IMR-90 (cell line): ENCODE data around the gene GTF3C1. TPM values are rescaled to one million over a fixed set of nuclear protein-coding genes. Genes with fewer than 3 reads are reported as not detected.

ENCODE experiments used
- ATAC-seq: fragments of 200-7000 bp; cut with Tn5 transposase; 2 replicates; pipeline ENCODE4 v1.9.1; 2020; ENCODE audit warnings: low read depth, mild to moderate bottlenecking, moderate library complexity
- BruUV-seq: library from RNA; stranded (reverse); fragments of 400-500 nt; replicated peaks from 2 replicates; lab custom pipeline; 2021; lab: Mats Ljungman, UMichigan
- CTCF ChIA-PET: fragments of 300-600 bp; formaldehyde crosslinking; extraction: SDS; loops from one replicate; lab custom pipeline; 2021; ENCODE audit warnings: antibody characterized with exemption; lab: Yijun Ruan, JAX
- POLR2A ChIA-PET: fragments of 300-600 bp; sonication (Branson Sonifier 250); formaldehyde crosslinking; loops from one replicate; lab custom pipeline; 2022; ENCODE audit warnings: antibody characterized with exemption; ENCODE audit not compliant: unreplicated experiment; lab: Charles Lee
- DNase-seq: peaks from one replicate; pipeline ENCODE4 v3.0.0; 2013
- H2AFZ ChIP-seq: replicated peaks from 2 replicates; pipeline ENCODE3; 2013; ENCODE audit warnings: low read length, mild to moderate bottlenecking; ENCODE audit not compliant: poor library complexity
- H2AK5ac ChIP-seq: 2 replicates; pipeline ENCODE4 v1.6.1; 2013; ENCODE audit warnings: low read depth, low read length, inconsistent platforms
- H2AK9ac ChIP-seq: replicated peaks from 2 replicates; pipeline ENCODE3; 2013; ENCODE audit warnings: mild to moderate bottlenecking, low read depth, low read length, moderate library complexity; ENCODE audit not compliant: poor library complexity
- H2BK120ac ChIP-seq: 2 replicates; pipeline ENCODE4 v1.6.1; 2013; ENCODE audit warnings: low read depth, low read length, inconsistent platforms
- H2BK15ac ChIP-seq: 3 replicates; pipeline ENCODE4 v1.6.1; 2013; ENCODE audit warnings: low read depth, low read length, inconsistent platforms
- H2BK20ac ChIP-seq: 2 replicates; pipeline ENCODE4 v1.6.1; 2013; ENCODE audit warnings: low read depth, mild to moderate bottlenecking, inconsistent platforms, low read length, moderate library complexity
- H2BK5ac ChIP-seq: 2 replicates; pipeline ENCODE4 v1.6.1; 2013; ENCODE audit warnings: mild to moderate bottlenecking, low read depth, low read length, inconsistent platforms; ENCODE audit not compliant: poor library complexity, severe bottlenecking
- H3K14ac ChIP-seq: replicated peaks from 2 replicates; pipeline ENCODE4 v1.6.1; 2013; ENCODE audit warnings: low read depth, low read length, inconsistent platforms
- H3K18ac ChIP-seq: 2 replicates; pipeline ENCODE4 v1.6.1; 2013; ENCODE audit warnings: low read depth, low read length, control low read depth
- H3K23ac ChIP-seq: 2 replicates; pipeline ENCODE4 v1.6.1; 2013; ENCODE audit warnings: low read depth, low read length, inconsistent platforms
- H3K27ac ChIP-seq: 2 replicates; pipeline ENCODE4 v1.5.1; 2013; ENCODE audit warnings: mild to moderate bottlenecking, control low read depth, low read length; ENCODE audit not compliant: insufficient read depth
- H3K27me3 ChIP-seq: 2 replicates; pipeline ENCODE4 v1.6.1; 2013; ENCODE audit warnings: low read length; ENCODE audit not compliant: control insufficient read depth, insufficient read depth
- H3K36me3 ChIP-seq: 2 replicates; pipeline ENCODE4 v1.6.1; 2013; ENCODE audit warnings: low read length, mixed read lengths; ENCODE audit not compliant: control insufficient read depth, insufficient read depth
- H3K4ac ChIP-seq: 2 replicates; pipeline ENCODE4 v1.6.1; 2013; ENCODE audit warnings: low read depth, low read length, inconsistent platforms
- H3K4me1 ChIP-seq: 2 replicates; pipeline ENCODE4 v1.6.1; 2013; ENCODE audit warnings: low read length, mixed read lengths; ENCODE audit not compliant: control insufficient read depth, insufficient read depth
- H3K4me2 ChIP-seq: 2 replicates; pipeline ENCODE4 v1.6.1; 2013; ENCODE audit warnings: low read depth, mild to moderate bottlenecking, control low read depth, low read length, moderate library complexity
- H3K4me3 ChIP-seq: 2 replicates; pipeline ENCODE4 v1.5.1; 2013; ENCODE audit warnings: low read depth, mild to moderate bottlenecking, control low read depth, low read length, moderate library complexity; ENCODE audit not compliant: insufficient read depth
- H3K56ac ChIP-seq: 2 replicates; pipeline ENCODE4 v1.6.1; 2013; ENCODE audit warnings: low read length, inconsistent platforms; ENCODE audit not compliant: insufficient read depth; ENCODE audit errors: extremely low read depth
- H3K79me1 ChIP-seq, 2 experiments: 2 replicates each; pipeline ENCODE4 v1.6.1; 2013; ENCODE audit warnings: low read length in 2 of 2, inconsistent platforms in 1 of 2, low read depth in 1 of 2
- H3K9ac ChIP-seq: 2 replicates; pipeline ENCODE4 v1.6.1; 2013; ENCODE audit warnings: low read depth, low read length, control low read depth
- H3K9me1 ChIP-seq: 2 replicates; pipeline ENCODE4 v1.6.1; 2013; ENCODE audit warnings: low read length, inconsistent platforms; ENCODE audit not compliant: insufficient read depth
- H3K9me3 ChIP-seq: 2 replicates; pipeline ENCODE4 v1.6.1; 2013; ENCODE audit warnings: low read length; ENCODE audit not compliant: control insufficient read depth, insufficient read depth
- H4K20me1 ChIP-seq: 2 replicates; pipeline ENCODE4 v1.6.1; 2013; ENCODE audit warnings: low read length, inconsistent platforms; ENCODE audit not compliant: insufficient read depth
- H4K5ac ChIP-seq: 2 replicates; pipeline ENCODE4 v1.6.1; 2013; ENCODE audit warnings: mild to moderate bottlenecking, low read depth, low read length, control low read depth
- H4K8ac ChIP-seq, 2 experiments: 2 replicates each; pipeline ENCODE4 v1.6.1; 2013; ENCODE audit warnings: low read depth in 2 of 2, low read length in 2 of 2, control low read depth in 1 of 2, inconsistent platforms in 1 of 2
- H4K91ac ChIP-seq: 2 replicates; pipeline ENCODE4 v1.6.1; 2013; ENCODE audit warnings: low read depth, low read length, inconsistent platforms; ENCODE audit not compliant: insufficient read depth
- BHLHE40 ChIP-seq: fragments of 150-350 bp; IDR thresholded peaks from 2 replicates; pipeline ENCODE4 v1.6.1; 2016; ENCODE audit warnings: mild to moderate bottlenecking, low read depth, low read length
- CEBPB ChIP-seq: IDR thresholded peaks from 2 replicates; pipeline ENCODE4 v1.6.1; 2012; ENCODE audit warnings: low read depth, low read length, improper control_type of control experiment
- CHD1 ChIP-seq: IDR thresholded peaks from 2 replicates; pipeline ENCODE4 v1.6.1; 2012; ENCODE audit warnings: low read depth, low read length, improper control_type of control experiment
- ELK1 ChIP-seq: fragments of 150-350 bp; IDR thresholded peaks from 2 replicates; pipeline ENCODE4 v1.6.1; 2016; ENCODE audit warnings: low read depth, mild to moderate bottlenecking, low read length, moderate library complexity, borderline replicate concordance
- FOS ChIP-seq: fragments of 150-350 bp; IDR thresholded peaks from 2 replicates; pipeline ENCODE4 v1.6.1; 2016; ENCODE audit warnings: low read depth, low read length
- MAFK ChIP-seq: IDR thresholded peaks from 2 replicates; pipeline ENCODE4 v1.6.1; 2012; ENCODE audit warnings: low read depth, low read length, improper control_type of control experiment
- MAZ ChIP-seq: IDR thresholded peaks from 2 replicates; pipeline ENCODE4 v1.6.1; 2012; ENCODE audit warnings: low read depth, mild to moderate bottlenecking, low read length, improper control_type of control experiment, moderate library complexity, borderline replicate concordance
- MXI1 ChIP-seq: IDR thresholded peaks from 2 replicates; pipeline ENCODE4 v1.6.1; 2012; ENCODE audit warnings: low read depth, mild to moderate bottlenecking, low read length, moderate library complexity, borderline replicate concordance
- NFE2L2 ChIP-seq: fragments of 150-350 bp; IDR thresholded peaks from 2 replicates; pipeline ENCODE4 v1.6.1; 2016; ENCODE audit warnings: low read depth, mild to moderate bottlenecking, low read length
- POLR2A ChIP-seq: IDR thresholded peaks from 2 replicates; pipeline ENCODE4 v1.6.1; 2012; ENCODE audit warnings: mild to moderate bottlenecking, low read depth, low read length
- WGBS, 2 experiments: methylation state at CpG; one replicate each; pipeline versions ENCODE4 v1.1.5 to v1.1.7; 2013; ENCODE audit warnings: missing lambda C conversion rate in 2 of 2; ENCODE audit not compliant: insufficient read length in 1 of 2; ENCODE audit errors: extremely low coverage in 2 of 2; 5-methylcytosine and 5-hydroxymethylcytosine counted together
- dilution Hi-C: fragments of 300-500 bp; cut with HindIII; formaldehyde crosslinking; loops from one replicate; pipeline ENCODE4 v1.14.3; 2018; ENCODE audit warnings: low sequenced_read_pairs; ENCODE audit not compliant: unreplicated experiment
- in situ Hi-C: fragments of 300-500 bp; cut with MboI; formaldehyde crosslinking; loops from 3 replicates; pipeline ENCODE4 v1.14.3; 2019; ENCODE audit warnings: low sequenced_read_pairs, inconsistent platforms, mixed read lengths
- intact Hi-C: fragments of 100-400 bp; cut with micrococcal nuclease; formaldehyde crosslinking; loops from 2 replicates; pipeline ENCODE4 v1.10.0; 2022
- polyA plus RNA-seq, 3 experiments: library from polyadenylated mRNA; depleted of rRNA; stranded (reverse); fragments of >200 nt; gene quantifications; 2 replicates each; pipeline ENCODE4 v1.2.3, GENCODE V29; 2012; ENCODE audit warnings: low replicate concordance in 1 of 3
- total RNA-seq: library from RNA; depleted of rRNA; stranded (reverse); fragments of >200 nt; gene quantifications from 2 replicates; pipeline ENCODE4 v1.2.3, GENCODE V29; 2012
- TF ChIP-seq, protein P1 (sequence below): conservative IDR thresholded peaks from 2 replicates; pipeline ENCODE4 v1.5.1; 2012; ENCODE audit warnings: mild to moderate bottlenecking, low read depth, low read length, improper control_type of control experiment

GTF3C1 gene
- total and polyA plus RNA-seq, 2 of the 4 experiments (the other 2 are of a cell fraction): 50.8 to 68.1 TPM

DNA sequence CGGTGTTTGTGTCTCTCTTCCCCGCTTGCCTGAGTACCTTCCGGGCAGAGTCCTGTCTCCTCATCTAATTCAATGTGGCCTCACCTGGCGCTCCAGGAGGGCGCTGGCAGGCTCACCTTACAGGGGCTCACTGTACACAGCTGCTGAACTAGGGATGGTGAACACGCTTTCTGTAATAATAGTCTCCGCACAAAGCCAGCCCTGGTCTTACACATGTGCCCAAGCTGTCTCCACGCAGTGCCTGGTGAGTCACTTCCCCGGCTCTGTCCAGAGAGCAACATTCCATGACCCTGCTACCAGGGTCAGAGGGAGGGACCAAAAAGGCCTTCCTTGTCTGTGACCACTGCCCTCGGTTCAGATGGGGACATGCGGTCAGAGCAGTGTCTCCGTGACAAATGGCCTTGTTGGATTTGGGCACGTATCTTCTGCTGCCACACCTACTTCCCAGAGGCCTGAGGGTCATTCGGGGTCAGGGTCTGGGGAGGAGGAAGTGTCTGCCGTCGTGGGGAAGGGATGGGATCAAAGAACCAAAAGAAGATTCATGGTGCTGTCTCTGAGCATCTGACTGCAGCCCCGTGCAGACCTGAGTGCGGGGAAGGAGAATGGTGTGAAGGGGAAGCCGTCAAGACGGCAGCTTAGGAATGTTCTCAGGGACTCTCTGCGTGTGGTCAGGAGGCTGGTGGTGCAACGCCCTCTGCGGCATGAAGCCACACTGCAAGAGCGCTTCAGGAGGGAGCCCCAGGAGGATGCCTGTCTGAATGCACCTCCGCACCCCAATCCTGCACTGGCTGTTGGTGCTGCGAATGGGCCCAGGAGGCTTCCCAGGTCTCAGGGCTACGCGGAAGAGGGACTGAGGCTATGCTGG is 78.9 kb downstream of the GTF3C1 start:
- 68% methylated on average over 16 of the region's 28 CpGs; no CpG with 5 or more reads in 1 of the 2 experiments for WGBS, 2 experiments
- peak overlapping the region; percentile 52; the same call in 2 of the 3 replicates for H2BK15ac ChIP-seq
- peak overlapping the region; percentile 28 for H2AFZ ChIP-seq
- no peak overlapping the region for H3K9ac ChIP-seq
- peaks cover 5% of the 10 kb centered on the region for H3K9me3 ChIP-seq
- no peak overlapping the region for H3K4me3 ChIP-seq
- H2AK9ac ChIP-seq: peak overlapping the region; percentile 73
- H3K4me2 ChIP-seq: no peak overlapping the region
- H3K27me3 ChIP-seq: no peaks in the 10 kb centered on the region
- dilution Hi-C loops: no loop called here
- peaks cover 0 to 45% of the 10 kb centered on the region in 2 experiments; a peak in 3 of 4 replicates for H3K79me1 ChIP-seq
- DNase-seq (peak; percentile 74), ATAC-seq (peak; percentile 79)
- BruUV-seq: no TSS peak
- peak overlapping the region; percentile 87; the same call in 1 of the 2 replicates for H3K23ac ChIP-seq
- in situ Hi-C loops: loop anchor here (25.0 kb wide), 1 partner anchor 1633 kb away; no protein-coding TSS in a partner anchor
- ChIA-PET CTCF (no interaction called here), POLR2A (no interaction called here)
- peak overlapping the region; percentile 53 for H3K27ac ChIP-seq
- H4K20me1 ChIP-seq: no peaks in the 10 kb centered on the region
- peak overlapping the region; percentile 56 for H4K91ac ChIP-seq
- peak overlapping the region; percentile 16; the same call in 1 of the 2 replicates for H3K18ac ChIP-seq
- H4K5ac ChIP-seq: peak overlapping the region; percentile 30; the same call in 1 of the 2 replicates
- peaks cover 86% of the 10 kb centered on the region for H3K36me3 ChIP-seq
- TF ChIP-seq, protein P1, sequence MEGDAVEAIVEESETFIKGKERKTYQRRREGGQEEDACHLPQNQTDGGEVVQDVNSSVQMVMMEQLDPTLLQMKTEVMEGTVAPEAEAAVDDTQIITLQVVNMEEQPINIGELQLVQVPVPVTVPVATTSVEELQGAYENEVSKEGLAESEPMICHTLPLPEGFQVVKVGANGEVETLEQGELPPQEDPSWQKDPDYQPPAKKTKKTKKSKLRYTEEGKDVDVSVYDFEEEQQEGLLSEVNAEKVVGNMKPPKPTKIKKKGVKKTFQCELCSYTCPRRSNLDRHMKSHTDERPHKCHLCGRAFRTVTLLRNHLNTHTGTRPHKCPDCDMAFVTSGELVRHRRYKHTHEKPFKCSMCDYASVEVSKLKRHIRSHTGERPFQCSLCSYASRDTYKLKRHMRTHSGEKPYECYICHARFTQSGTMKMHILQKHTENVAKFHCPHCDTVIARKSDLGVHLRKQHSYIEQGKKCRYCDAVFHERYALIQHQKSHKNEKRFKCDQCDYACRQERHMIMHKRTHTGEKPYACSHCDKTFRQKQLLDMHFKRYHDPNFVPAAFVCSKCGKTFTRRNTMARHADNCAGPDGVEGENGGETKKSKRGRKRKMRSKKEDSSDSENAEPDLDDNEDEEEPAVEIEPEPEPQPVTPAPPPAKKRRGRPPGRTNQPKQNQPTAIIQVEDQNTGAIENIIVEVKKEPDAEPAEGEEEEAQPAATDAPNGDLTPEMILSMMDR: no peak
- no peak for TF ChIP-seq MAZ
- TF ChIP-seq POLR2A: no peak
- TF ChIP-seq NFE2L2: no peak
- peak; percentile 5; the same call in 1 of the 2 replicates for TF ChIP-seq BHLHE40
- peak; percentile 44; the same call in 1 of the 2 replicates for TF ChIP-seq FOS
- no peak for TF ChIP-seq MAFK
- TF ChIP-seq ELK1: no peak
- TF ChIP-seq CHD1: no peak
- 0 out of 2 replicates have a peak, but pooled peaks have one; percentile 10 for TF ChIP-seq CEBPB
- peak; percentile 62; the same call in 1 of the 2 replicates for TF ChIP-seq MXI1
- H3K4me1 ChIP-seq: peaks cover 14% of the 10 kb centered on the region
- peak overlapping the region; percentile 18; the same call in 1 of the 2 replicates for H3K56ac ChIP-seq
- H2AK5ac ChIP-seq: peak overlapping the region; percentile 79
- H2BK5ac ChIP-seq: peak overlapping the region; percentile 85
- intact Hi-C loops: no loop called here
- H2BK120ac ChIP-seq: peak overlapping the region; percentile 80; the same call in 1 of the 2 replicates
- H2BK20ac ChIP-seq: peak overlapping the region; percentile 65; the same call in 1 of the 2 replicates
- H4K8ac ChIP-seq: peak overlapping the region in 1 of 2 experiments; percentile 81; a peak in 2 of 4 replicates
- H3K9me1 ChIP-seq: peaks cover 16% of the 10 kb centered on the region
- peak overlapping the region; percentile 46 for H3K14ac ChIP-seq
- H3K4ac ChIP-seq: peak overlapping the region; percentile 90
